Loucy (cell line): ENCODE data around the gene HBQ1.
"Not testable (repeated sequence)": the region's sequence is repeated elsewhere in the genome, so short reads cannot be mapped to it uniquely, and the experiment has no call there.

ENCODE experiments used
- CTCF ChIP-seq: fragments of 200-600 bp; sonication (generic); conservative IDR thresholded peaks from 2 replicates; pipeline ENCODE4 v1.5.1; 2014; ENCODE audit warnings: mild to moderate bottlenecking, antibody characterized with exemption, low read length
- EZH2phosphoT487 ChIP-seq: fragments of 200-600 bp; IDR thresholded peaks from 2 replicates; pipeline ENCODE4 v1.6.1; 2018; ENCODE audit warnings: antibody characterized with exemption, mild to moderate bottlenecking, moderate library complexity, borderline replicate concordance

GRCh38 chr16:164134-164823 lies 16.0 kb upstream of the HBQ1 start:
- not testable (repeated sequence) for TF ChIP-seq CTCF, EZH2phosphoT487
